ENCODE data around the gene REELD1. TPM values are rescaled to one million over a fixed set of nuclear protein-coding genes. Genes with fewer than 3 reads are reported as not detected.

Gene REELD1
- total RNA-seq, 1 donor from 2014 or later: not detected

GRCh38 chr4:146245850-146246249, 31.5 kb downstream of the REELD1 start:
- no peak overlapping the region for H3K4me3 ChIP-seq (ENCODE audit: low read depth, low read length)
- TF ChIP-seq, protein P1, sequence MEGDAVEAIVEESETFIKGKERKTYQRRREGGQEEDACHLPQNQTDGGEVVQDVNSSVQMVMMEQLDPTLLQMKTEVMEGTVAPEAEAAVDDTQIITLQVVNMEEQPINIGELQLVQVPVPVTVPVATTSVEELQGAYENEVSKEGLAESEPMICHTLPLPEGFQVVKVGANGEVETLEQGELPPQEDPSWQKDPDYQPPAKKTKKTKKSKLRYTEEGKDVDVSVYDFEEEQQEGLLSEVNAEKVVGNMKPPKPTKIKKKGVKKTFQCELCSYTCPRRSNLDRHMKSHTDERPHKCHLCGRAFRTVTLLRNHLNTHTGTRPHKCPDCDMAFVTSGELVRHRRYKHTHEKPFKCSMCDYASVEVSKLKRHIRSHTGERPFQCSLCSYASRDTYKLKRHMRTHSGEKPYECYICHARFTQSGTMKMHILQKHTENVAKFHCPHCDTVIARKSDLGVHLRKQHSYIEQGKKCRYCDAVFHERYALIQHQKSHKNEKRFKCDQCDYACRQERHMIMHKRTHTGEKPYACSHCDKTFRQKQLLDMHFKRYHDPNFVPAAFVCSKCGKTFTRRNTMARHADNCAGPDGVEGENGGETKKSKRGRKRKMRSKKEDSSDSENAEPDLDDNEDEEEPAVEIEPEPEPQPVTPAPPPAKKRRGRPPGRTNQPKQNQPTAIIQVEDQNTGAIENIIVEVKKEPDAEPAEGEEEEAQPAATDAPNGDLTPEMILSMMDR (conservative IDR thresholded peaks at IDR 0.05; ENCODE audit: low read depth, low read length): no peak
- DNase-seq (ENCODE audit: low read depth): no peak

- H3K4me3 ChIP-seq (ENCODE audit: low read depth, low read length): no peak overlapping the region
- DNase-seq (ENCODE audit: low read depth): no peak
- TF ChIP-seq, protein P1 (conservative IDR thresholded peaks at IDR 0.05; ENCODE audit: low read depth, low read length): no peak
These were observed 32.0 kb downstream of the REELD1 start for GRCh38 chr4:146246381-146246780.

DNA sequence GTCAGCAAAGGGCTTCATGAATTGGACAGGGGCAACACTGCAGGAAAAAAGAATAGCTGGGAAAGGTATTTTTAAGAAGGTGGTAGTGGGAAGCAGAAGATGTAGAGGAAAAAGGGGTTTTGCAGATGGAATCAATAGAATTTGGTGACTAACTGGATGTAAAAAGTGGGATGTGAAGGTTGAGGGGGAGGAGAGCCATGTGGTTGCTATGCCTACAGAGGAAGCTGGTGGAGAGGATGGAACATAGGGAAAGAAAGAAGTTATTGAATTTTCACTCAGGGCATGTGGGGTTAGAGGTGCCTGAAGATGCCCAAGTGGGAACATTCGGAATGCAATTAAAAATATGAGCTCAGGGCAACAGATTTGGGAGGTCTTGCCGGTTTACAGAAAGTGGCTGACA, 33.0 kb downstream of the REELD1 start:
- DNase-seq (ENCODE audit: low read depth): no peak
- TF ChIP-seq, protein P1 (conservative IDR thresholded peaks at IDR 0.05; ENCODE audit: low read depth, low read length): no peak
- H3K4me3 ChIP-seq (ENCODE audit: low read depth, low read length): no peak overlapping the region

DNA sequence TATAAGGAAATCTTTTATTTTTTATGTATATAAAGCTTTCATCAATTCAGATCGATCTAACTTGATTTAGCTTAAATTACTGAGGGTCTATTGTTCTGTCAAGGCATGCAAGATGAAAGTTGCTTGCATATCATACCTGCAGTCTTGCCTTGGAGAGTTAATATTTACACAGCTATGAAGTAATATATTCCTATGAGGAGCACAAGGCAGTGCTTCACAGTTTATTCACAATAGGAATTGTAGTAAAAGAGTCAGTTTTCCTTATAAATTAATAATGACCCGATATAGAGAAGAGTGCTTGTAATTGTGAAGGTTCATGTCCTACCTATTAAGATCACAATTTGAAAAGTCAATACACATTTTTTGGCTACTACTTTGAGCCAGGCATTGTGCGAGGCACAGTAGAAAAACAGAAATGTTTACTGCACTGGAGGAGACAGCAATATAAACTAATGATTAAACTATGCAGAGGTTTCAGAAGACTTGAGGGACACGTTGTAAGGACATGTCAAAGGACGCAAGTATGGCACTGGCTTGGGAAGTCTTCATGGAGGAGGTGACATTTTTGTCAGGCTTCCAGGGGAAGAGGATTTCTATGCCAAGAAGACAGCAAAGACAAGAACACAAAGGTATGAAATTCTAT, 38.8 kb downstream of the REELD1 start:
- TF ChIP-seq, protein P1 (conservative IDR thresholded peaks at IDR 0.05; ENCODE audit: low read depth, low read length): no peak
- DNase-seq (ENCODE audit: low read depth): no peak
- no peak overlapping the region for H3K4me3 ChIP-seq (ENCODE audit: low read depth, low read length)

GRCh38 chr4:146255463-146255862, 41.1 kb downstream of the REELD1 start:
- no peak overlapping the region for H3K4me3 ChIP-seq (ENCODE audit: low read depth, low read length)
- no peak for DNase-seq (ENCODE audit: low read depth)
- TF ChIP-seq, protein P1 (conservative IDR thresholded peaks at IDR 0.05; ENCODE audit: low read depth, low read length): no peak

GRCh38 chr4:146255874-146256273, 41.5 kb downstream of the REELD1 start:
- DNase-seq (ENCODE audit: low read depth): no peak
- no peak overlapping the region for H3K4me3 ChIP-seq (ENCODE audit: low read depth, low read length)
- TF ChIP-seq, protein P1 (conservative IDR thresholded peaks at IDR 0.05; ENCODE audit: low read depth, low read length): no peak

- H3K4me3 ChIP-seq (ENCODE audit: low read depth, low read length): no peak overlapping the region
- no peak for DNase-seq (ENCODE audit: low read depth)
- TF ChIP-seq, protein P1 (conservative IDR thresholded peaks at IDR 0.05; ENCODE audit: low read depth, low read length): no peak
These were observed 42.0 kb downstream of the REELD1 start for GRCh38 chr4:146256328-146256727.
